SK-N-SH (cell line): ENCODE results near the gene KIAA0040.

Source experiments
- CTCF ChIP-seq: fragments of 200-600 bp; sonication (generic); IDR thresholded peaks from 2 replicates; pipeline ENCODE4 v1.6.1; 2017; ENCODE audit warnings: antibody characterized with exemption, mild to moderate bottlenecking, moderate library complexity
- EZH2phosphoT487 ChIP-seq: fragments of 200-600 bp; sonication (generic); IDR thresholded peaks from 2 replicates; pipeline ENCODE4 v1.6.1; 2017; ENCODE audit warnings: low read depth, mixed run types, mild to moderate bottlenecking, antibody characterized with exemption, moderate library complexity, borderline replicate concordance
- FOXJ3 ChIP-seq: sonication (generic); formaldehyde crosslinking; IDR thresholded peaks from 2 replicates; pipeline ENCODE4 v1.5.1; 2020; ENCODE audit warnings: mild to moderate bottlenecking, missing genetic modification reagents
- MEF2A ChIP-seq: IDR thresholded peaks from 2 replicates; pipeline ENCODE4 v1.4.0; 2012; ENCODE audit warnings: low read depth, borderline replicate concordance
- POLR2AphosphoS5 ChIP-seq: IDR thresholded peaks from 2 replicates; pipeline ENCODE4 v1.6.1; 2012; ENCODE audit warnings: low read depth, low read length
- RCOR1 ChIP-seq: fragments of 150-350 bp; IDR thresholded peaks from 2 replicates; pipeline ENCODE4 v1.6.1; 2017; ENCODE audit warnings: antibody characterized with exemption, low read length
- REST ChIP-seq: IDR thresholded peaks from 2 replicates; pipeline ENCODE4 v1.6.1; 2012; ENCODE audit warnings: mild to moderate bottlenecking, low read depth, low read length, moderate library complexity
- SIN3A ChIP-seq: IDR thresholded peaks from 2 replicates; pipeline ENCODE4 v1.6.1; 2012; ENCODE audit warnings: low read depth, mild to moderate bottlenecking, low read length, moderate library complexity, borderline replicate concordance
- SMC3 ChIP-seq: IDR thresholded peaks from 2 replicates; pipeline ENCODE4 v1.6.1; 2012; ENCODE audit warnings: low read depth, low read length, improper control_type of control experiment
- TCF12 ChIP-seq: IDR thresholded peaks from 2 replicates; pipeline ENCODE4 v1.4.0; 2012
- TEAD4 ChIP-seq: IDR thresholded peaks from 2 replicates; pipeline ENCODE4 v1.4.0; 2012; ENCODE audit warnings: mild to moderate bottlenecking, borderline replicate concordance; ENCODE audit not compliant: insufficient read depth
- YY1 ChIP-seq: IDR thresholded peaks from 2 replicates; pipeline ENCODE4 v1.4.0; 2012; ENCODE audit warnings: low read depth, mild to moderate bottlenecking
- ZBTB33 ChIP-seq: IDR thresholded peaks from 2 replicates; pipeline ENCODE4 v1.4.0; 2012; ENCODE audit warnings: low read depth, borderline replicate concordance

GRCh38 chr1:175172503-175172902 is 20.1 kb downstream of the KIAA0040 start:
- TF ChIP-seq YY1, result no peak
- no peak for TF ChIP-seq TCF12
- no peak for TF ChIP-seq CTCF
- TF ChIP-seq TEAD4, result no peak
- TF ChIP-seq EZH2phosphoT487, result no peak
- TF ChIP-seq SIN3A, result no peak
- no peak for TF ChIP-seq FOXJ3
- TF ChIP-seq ZBTB33, result no peak
- TF ChIP-seq REST, result no peak
- TF ChIP-seq RCOR1, result no peak
- no peak for TF ChIP-seq SMC3
- no peak for TF ChIP-seq POLR2AphosphoS5
- TF ChIP-seq MEF2A, result no peak
